Measurements from ENCODE around the gene MRAS.
A peak's percentile ranks its signal among the peaks of the same experiment; 100 is the strongest.

MRAS gene

GRCh38 chr3:138359919-138360868 is 11.8 kb downstream of the MRAS start:
- DNase-seq: no peak
- POLR2A ChIA-PET: no interaction called here
- Histone ChIP-seq H3K27ac (ENCODE audit: insufficient read depth in 1 of 2, low read depth in 1 of 2, low read length in 2 of 2, poor library complexity in 1 of 2, severe bottlenecking in 2 of 2) (no peak overlapping the region), H3K4me3 (ENCODE audit: control insufficient read depth in 1 of 7, extremely low read depth in 1 of 7, insufficient read depth in 4 of 7, low read depth in 2 of 7, low read length in 6 of 7) (no peak overlapping the region), H3K36me3 (ENCODE audit: control insufficient read depth in 4 of 4, insufficient read depth in 4 of 4, low read length in 3 of 4) (no peaks in the 10 kb centered on the region), H3K4me1 (ENCODE audit: control extremely low read depth in 1 of 4, control insufficient read depth in 4 of 4, insufficient read depth in 4 of 4, low read length in 3 of 4) (no peaks in the 10 kb centered on the region), H3K27me3 (replicated peaks in 2 of 5; ENCODE audit: control insufficient read depth in 4 of 5, insufficient read depth in 5 of 5, low read length in 4 of 5) (peaks cover 0 to 7% (median 0%) of the 10 kb centered on the region in 5 experiments), H3K9me3 (ENCODE audit: control extremely low read depth in 1 of 5, control insufficient read depth in 4 of 5, insufficient read depth in 2 of 5, low read depth in 1 of 5, low read length in 4 of 5) (no peaks in the 10 kb centered on the region)
- 97% methylated on average over 12 of the region's 15 CpGs for WGBS (ENCODE audit: insufficient coverage)
- CTCF ChIA-PET: interaction anchor here (1.3 kb wide), 1 partner anchor 16 kb away, joined by 4 read pairs; no protein-coding TSS in a partner anchor

DNA sequence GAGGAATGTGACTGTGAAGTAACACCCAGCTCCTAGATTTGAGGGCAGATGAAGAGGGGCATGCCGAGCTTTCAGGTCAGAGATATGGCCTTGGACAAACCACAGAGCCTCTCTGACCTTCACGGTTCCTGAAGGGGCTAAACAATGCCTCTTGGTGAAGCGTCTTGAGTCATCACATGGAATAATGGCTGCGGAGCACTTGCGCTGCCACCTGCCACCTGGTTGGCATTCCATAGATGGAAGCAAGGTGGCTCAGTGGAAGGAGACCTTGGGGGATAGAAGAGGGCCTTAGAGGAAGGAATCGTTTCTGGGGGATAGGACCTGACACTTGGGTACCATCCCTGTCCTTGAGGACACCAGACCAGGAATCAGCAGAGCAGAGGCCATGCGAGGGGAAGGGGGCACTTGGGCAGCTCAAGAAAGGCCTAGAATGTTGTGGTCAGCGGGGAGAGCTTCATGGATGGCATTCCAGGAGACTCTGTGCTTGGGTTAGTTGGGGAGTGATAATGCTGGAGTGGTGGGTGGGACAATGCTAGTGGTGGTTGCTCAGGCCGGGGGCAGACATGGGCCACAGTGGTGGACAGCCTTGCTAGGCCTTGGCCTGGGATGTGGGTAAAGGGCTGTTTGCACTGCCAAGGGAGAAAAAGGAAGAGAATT is 12.6 kb downstream of the MRAS start:
- DNase-seq: no peak
- CTCF ChIA-PET: interaction anchor here (1.3 kb wide), 1 partner anchor 15 kb away, joined by 4 read pairs; no protein-coding TSS in a partner anchor
- no peak overlapping the region for H3K27ac ChIP-seq (ENCODE audit: insufficient read depth in 1 of 2, low read depth in 1 of 2, low read length in 2 of 2, poor library complexity in 1 of 2, severe bottlenecking in 2 of 2)
- POLR2A ChIA-PET: no interaction called here
- H3K27me3 ChIP-seq (replicated peaks in 2 of 5; ENCODE audit: control insufficient read depth in 4 of 5, insufficient read depth in 5 of 5, low read length in 4 of 5): peaks cover 0 to 6% (median 0%) of the 10 kb centered on the region in 5 experiments
- H3K4me1 ChIP-seq (ENCODE audit: control extremely low read depth in 1 of 4, control insufficient read depth in 4 of 4, insufficient read depth in 4 of 4, low read length in 3 of 4): no peaks in the 10 kb centered on the region
- no peak overlapping the region for H3K4me3 ChIP-seq (ENCODE audit: control insufficient read depth in 1 of 7, extremely low read depth in 1 of 7, insufficient read depth in 4 of 7, low read depth in 2 of 7, low read length in 6 of 7)
- 98% methylated on average over 9 of the region's 9 CpGs for WGBS (ENCODE audit: insufficient coverage)
- no peaks in the 10 kb centered on the region for H3K36me3 ChIP-seq (ENCODE audit: control insufficient read depth in 4 of 4, insufficient read depth in 4 of 4, low read length in 3 of 4)
- no peaks in the 10 kb centered on the region for H3K9me3 ChIP-seq (ENCODE audit: control extremely low read depth in 1 of 5, control insufficient read depth in 4 of 5, insufficient read depth in 2 of 5, low read depth in 1 of 5, low read length in 4 of 5)

- H3K9me3 ChIP-seq (ENCODE audit: control extremely low read depth in 1 of 5, control insufficient read depth in 4 of 5, insufficient read depth in 2 of 5, low read depth in 1 of 5, low read length in 4 of 5): no peaks in the 10 kb centered on the region
- no peak overlapping the region for H3K27ac ChIP-seq (ENCODE audit: insufficient read depth in 1 of 2, low read depth in 1 of 2, low read length in 2 of 2, poor library complexity in 1 of 2, severe bottlenecking in 2 of 2)
- H3K27me3 ChIP-seq (replicated peaks in 2 of 5; ENCODE audit: control insufficient read depth in 4 of 5, insufficient read depth in 5 of 5, low read length in 4 of 5): peaks cover 0 to 6% (median 0%) of the 10 kb centered on the region in 5 experiments
- H3K4me1 ChIP-seq (ENCODE audit: control extremely low read depth in 1 of 4, control insufficient read depth in 4 of 4, insufficient read depth in 4 of 4, low read length in 3 of 4): no peaks in the 10 kb centered on the region
- no peak overlapping the region for H3K4me3 ChIP-seq (ENCODE audit: control insufficient read depth in 1 of 7, extremely low read depth in 1 of 7, insufficient read depth in 4 of 7, low read depth in 2 of 7, low read length in 6 of 7)
- DNase-seq: no peak
- POLR2A ChIA-PET: no interaction called here
- CTCF ChIA-PET: interaction anchor here (0.9 kb wide), 1 partner anchor 14 kb away, joined by 3 read pairs; no protein-coding TSS in a partner anchor
- whole genome bisulfite sequencing (ENCODE audit: insufficient coverage): 91% methylated on average over 5 of the region's 7 CpGs
- H3K36me3 ChIP-seq (ENCODE audit: control insufficient read depth in 4 of 4, insufficient read depth in 4 of 4, low read length in 3 of 4): no peaks in the 10 kb centered on the region
Measured at GRCh38 chr3:138361561-138361971, 13.2 kb downstream of the MRAS start.

DNA sequence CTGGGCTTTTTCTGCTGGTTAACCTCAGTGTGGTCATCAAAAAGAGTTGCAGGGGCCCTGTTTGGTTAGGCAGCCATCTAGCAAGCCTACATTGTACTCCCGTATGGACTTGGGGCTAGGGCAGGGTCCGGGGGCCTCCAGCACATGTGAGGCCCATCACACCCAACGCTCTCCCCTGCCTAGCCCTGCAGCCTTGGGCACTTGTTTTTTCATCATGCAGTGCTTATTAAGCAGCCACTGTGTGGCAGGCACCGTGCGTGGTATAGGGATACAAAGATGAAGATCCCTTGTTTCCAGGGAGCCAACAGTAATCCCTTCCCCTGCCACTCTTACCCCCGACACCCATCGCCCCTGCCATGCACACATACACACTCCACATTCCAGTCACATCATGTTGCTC is 14.2 kb downstream of the MRAS start:
- Histone ChIP-seq H3K27me3 (replicated peaks in 2 of 5; ENCODE audit: control insufficient read depth in 4 of 5, insufficient read depth in 5 of 5, low read length in 4 of 5) (peaks cover 0 to 6% (median 0%) of the 10 kb centered on the region in 5 experiments), H3K27ac (ENCODE audit: insufficient read depth in 1 of 2, low read depth in 1 of 2, low read length in 2 of 2, poor library complexity in 1 of 2, severe bottlenecking in 2 of 2) (no peak overlapping the region), H3K9me3 (ENCODE audit: control extremely low read depth in 1 of 5, control insufficient read depth in 4 of 5, insufficient read depth in 2 of 5, low read depth in 1 of 5, low read length in 4 of 5) (no peaks in the 10 kb centered on the region), H3K36me3 (ENCODE audit: control insufficient read depth in 4 of 4, insufficient read depth in 4 of 4, low read length in 3 of 4) (no peaks in the 10 kb centered on the region), H3K4me3 (ENCODE audit: control insufficient read depth in 1 of 7, extremely low read depth in 1 of 7, insufficient read depth in 4 of 7, low read depth in 2 of 7, low read length in 6 of 7) (no peak overlapping the region), H3K4me1 (ENCODE audit: control extremely low read depth in 1 of 4, control insufficient read depth in 4 of 4, insufficient read depth in 4 of 4, low read length in 3 of 4) (no peaks in the 10 kb centered on the region)
- ChIA-PET POLR2A (no interaction called here), CTCF (interaction anchor here (0.9 kb wide), 1 partner anchor 15 kb away, joined by 3 read pairs; no protein-coding TSS in a partner anchor)
- DNase-seq: peak in 1 of 3 donors; percentile 20
- WGBS (ENCODE audit: insufficient coverage): 59% methylated on average over 4 of the region's 7 CpGs

GRCh38 chr3:138363322-138363721 is 14.9 kb downstream of the MRAS start:
- POLR2A ChIA-PET: no interaction called here
- DNase-seq: no peak
- CTCF ChIA-PET: no interaction called here
- Histone ChIP-seq H3K9me3 (ENCODE audit: control extremely low read depth in 1 of 5, control insufficient read depth in 4 of 5, insufficient read depth in 2 of 5, low read depth in 1 of 5, low read length in 4 of 5) (no peaks in the 10 kb centered on the region), H3K4me3 (ENCODE audit: control insufficient read depth in 1 of 7, extremely low read depth in 1 of 7, insufficient read depth in 4 of 7, low read depth in 2 of 7, low read length in 6 of 7) (no peak overlapping the region), H3K27me3 (replicated peaks in 2 of 5; ENCODE audit: control insufficient read depth in 4 of 5, insufficient read depth in 5 of 5, low read length in 4 of 5) (peaks cover 0 to 6% (median 0%) of the 10 kb centered on the region in 5 experiments), H3K36me3 (ENCODE audit: control insufficient read depth in 4 of 4, insufficient read depth in 4 of 4, low read length in 3 of 4) (no peaks in the 10 kb centered on the region), H3K27ac (ENCODE audit: insufficient read depth in 1 of 2, low read depth in 1 of 2, low read length in 2 of 2, poor library complexity in 1 of 2, severe bottlenecking in 2 of 2) (no peak overlapping the region), H3K4me1 (ENCODE audit: control extremely low read depth in 1 of 4, control insufficient read depth in 4 of 4, insufficient read depth in 4 of 4, low read length in 3 of 4) (peaks cover 0 to 6% (median 0%) of the 10 kb centered on the region in 4 experiments)
- 96% methylated on average over 4 of the region's 4 CpGs for WGBS (ENCODE audit: insufficient coverage)

- WGBS (ENCODE audit: insufficient coverage): 87% methylated on average over 3 of the region's 6 CpGs
Measured at GRCh38 chr3:138364356-138365252, 16.2 kb downstream of the MRAS start.

More at GRCh38 chr3:138364356-138365252, 16.2 kb downstream of the MRAS start:
- no peaks in the 10 kb centered on the region for H3K36me3 ChIP-seq (ENCODE audit: control insufficient read depth in 4 of 4, insufficient read depth in 4 of 4, low read length in 3 of 4)
- H3K9me3 ChIP-seq (ENCODE audit: control extremely low read depth in 1 of 5, control insufficient read depth in 4 of 5, insufficient read depth in 2 of 5, low read depth in 1 of 5, low read length in 4 of 5): no peaks in the 10 kb centered on the region
- H3K4me3 ChIP-seq (ENCODE audit: control insufficient read depth in 1 of 7, extremely low read depth in 1 of 7, insufficient read depth in 4 of 7, low read depth in 2 of 7, low read length in 6 of 7): no peak overlapping the region
- no peak for DNase-seq
- POLR2A ChIA-PET: no interaction called here
- no peak overlapping the region for H3K27ac ChIP-seq (ENCODE audit: insufficient read depth in 1 of 2, low read depth in 1 of 2, low read length in 2 of 2, poor library complexity in 1 of 2, severe bottlenecking in 2 of 2)
- CTCF ChIA-PET: no interaction called here
- H3K4me1 ChIP-seq (ENCODE audit: control extremely low read depth in 1 of 4, control insufficient read depth in 4 of 4, insufficient read depth in 4 of 4, low read length in 3 of 4): peaks cover 0 to 6% (median 0%) of the 10 kb centered on the region in 4 experiments
- H3K27me3 ChIP-seq (replicated peaks in 2 of 5; ENCODE audit: control insufficient read depth in 4 of 5, insufficient read depth in 5 of 5, low read length in 4 of 5): peaks cover 0 to 5% (median 0%) of the 10 kb centered on the region in 5 experiments

Measured in common myeloid progenitor, CD34-positive (primary cell).